NB4 (cell line): ENCODE results near the gene MYOF.

ENCODE experiments used
- POLR2A ChIP-seq: IDR thresholded peaks from 2 replicates; pipeline ENCODE4 v1.6.1; 2011; ENCODE audit warnings: mild to moderate bottlenecking; ENCODE audit not compliant: insufficient read length; ENCODE audit errors: extremely low read depth
- TF ChIP-seq, protein P1 (sequence below): IDR thresholded peaks from one replicate; pipeline ENCODE4 v1.5.1; 2012; ENCODE audit warnings: low read depth, low read length

DNA sequence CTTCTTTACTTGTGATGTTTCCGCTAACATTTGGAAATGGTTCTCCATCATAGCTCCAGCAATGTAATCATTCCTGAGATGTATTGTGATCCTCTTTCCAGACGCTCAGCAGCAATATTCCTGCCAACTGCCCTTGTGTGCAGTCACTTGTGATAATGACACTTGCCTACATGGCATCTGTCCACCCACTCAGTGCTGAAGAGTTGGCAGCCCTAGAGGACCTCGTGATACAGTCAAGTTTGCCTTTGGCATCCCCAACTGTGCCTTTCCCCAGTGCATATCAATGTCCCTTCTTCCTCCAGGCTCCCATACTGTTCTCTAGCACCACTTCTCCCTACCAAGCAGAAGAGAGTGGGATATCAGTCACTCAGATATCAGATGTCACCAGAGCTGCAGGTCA lies 64.9 kb downstream of the MYOF start:
- TF ChIP-seq, protein P1, sequence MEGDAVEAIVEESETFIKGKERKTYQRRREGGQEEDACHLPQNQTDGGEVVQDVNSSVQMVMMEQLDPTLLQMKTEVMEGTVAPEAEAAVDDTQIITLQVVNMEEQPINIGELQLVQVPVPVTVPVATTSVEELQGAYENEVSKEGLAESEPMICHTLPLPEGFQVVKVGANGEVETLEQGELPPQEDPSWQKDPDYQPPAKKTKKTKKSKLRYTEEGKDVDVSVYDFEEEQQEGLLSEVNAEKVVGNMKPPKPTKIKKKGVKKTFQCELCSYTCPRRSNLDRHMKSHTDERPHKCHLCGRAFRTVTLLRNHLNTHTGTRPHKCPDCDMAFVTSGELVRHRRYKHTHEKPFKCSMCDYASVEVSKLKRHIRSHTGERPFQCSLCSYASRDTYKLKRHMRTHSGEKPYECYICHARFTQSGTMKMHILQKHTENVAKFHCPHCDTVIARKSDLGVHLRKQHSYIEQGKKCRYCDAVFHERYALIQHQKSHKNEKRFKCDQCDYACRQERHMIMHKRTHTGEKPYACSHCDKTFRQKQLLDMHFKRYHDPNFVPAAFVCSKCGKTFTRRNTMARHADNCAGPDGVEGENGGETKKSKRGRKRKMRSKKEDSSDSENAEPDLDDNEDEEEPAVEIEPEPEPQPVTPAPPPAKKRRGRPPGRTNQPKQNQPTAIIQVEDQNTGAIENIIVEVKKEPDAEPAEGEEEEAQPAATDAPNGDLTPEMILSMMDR = no peak
- no peak for TF ChIP-seq POLR2A
